HG03354 (cell line): ENCODE data around the gene PLGRKT.
"Not testable (repeated sequence)": the region's sequence is repeated elsewhere in the genome, so short reads cannot be mapped to it uniquely, and the experiment has no call there.

Experiments
- ATAC-seq: cut with Tn5 transposase; IDR thresholded peaks from one replicate; pipeline ENCODE4 v1.9.1; 2021; ENCODE audit warnings: mild to moderate bottlenecking; ENCODE audit not compliant: unreplicated experiment, poor library complexity, severe bottlenecking

The PLGRKT gene

DNA sequence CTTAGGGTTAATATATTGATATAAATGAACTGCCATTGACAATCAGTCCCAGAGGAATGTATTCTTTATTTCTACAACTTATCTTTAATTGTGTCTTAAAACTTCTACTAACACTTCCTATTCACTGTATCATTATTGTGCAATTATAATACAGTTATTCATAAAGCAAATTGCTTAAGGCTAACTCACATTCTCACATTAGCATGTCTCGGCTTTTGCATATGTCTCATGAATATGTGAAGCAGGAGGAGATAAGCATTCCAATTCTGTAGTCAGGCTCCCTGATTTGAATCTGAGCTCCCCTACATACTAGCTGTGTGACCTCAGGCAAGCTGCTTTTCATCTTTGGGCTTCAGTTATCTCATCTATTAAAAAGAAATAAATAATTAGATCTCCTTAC, 45.4 kb downstream of the PLGRKT start:
- no peak for ATAC-seq

DNA sequence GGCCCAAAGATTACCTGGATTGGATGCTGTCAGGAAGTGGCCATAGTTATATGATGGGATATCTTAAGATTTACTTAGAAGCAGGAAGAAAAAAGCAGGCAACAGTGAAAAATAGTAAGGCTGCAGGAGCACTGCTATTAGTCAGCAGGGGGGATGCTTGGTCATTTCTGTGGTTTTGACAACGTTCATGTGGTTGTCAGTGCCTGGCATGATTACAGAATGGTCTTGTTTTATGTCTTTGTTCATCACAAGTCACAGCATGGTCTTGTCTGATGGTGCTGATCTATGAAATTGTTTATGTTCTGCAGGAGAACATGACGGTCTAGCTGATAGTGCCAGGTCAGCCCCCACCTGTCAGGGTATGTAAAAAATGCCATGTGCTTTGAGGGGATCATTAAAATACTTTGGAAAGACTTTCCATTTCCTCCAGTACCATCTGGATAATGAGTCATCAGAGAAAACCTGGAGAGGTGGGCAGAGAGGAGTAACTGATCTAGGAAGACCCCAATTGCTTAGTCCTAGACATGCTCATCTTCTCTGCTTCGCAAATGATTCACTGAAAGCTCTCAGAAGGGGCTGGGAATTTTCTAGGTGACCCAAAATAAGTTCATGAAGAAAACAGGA, 48.5 kb downstream of the PLGRKT start:
- peak; percentile 78 for ATAC-seq

DNA sequence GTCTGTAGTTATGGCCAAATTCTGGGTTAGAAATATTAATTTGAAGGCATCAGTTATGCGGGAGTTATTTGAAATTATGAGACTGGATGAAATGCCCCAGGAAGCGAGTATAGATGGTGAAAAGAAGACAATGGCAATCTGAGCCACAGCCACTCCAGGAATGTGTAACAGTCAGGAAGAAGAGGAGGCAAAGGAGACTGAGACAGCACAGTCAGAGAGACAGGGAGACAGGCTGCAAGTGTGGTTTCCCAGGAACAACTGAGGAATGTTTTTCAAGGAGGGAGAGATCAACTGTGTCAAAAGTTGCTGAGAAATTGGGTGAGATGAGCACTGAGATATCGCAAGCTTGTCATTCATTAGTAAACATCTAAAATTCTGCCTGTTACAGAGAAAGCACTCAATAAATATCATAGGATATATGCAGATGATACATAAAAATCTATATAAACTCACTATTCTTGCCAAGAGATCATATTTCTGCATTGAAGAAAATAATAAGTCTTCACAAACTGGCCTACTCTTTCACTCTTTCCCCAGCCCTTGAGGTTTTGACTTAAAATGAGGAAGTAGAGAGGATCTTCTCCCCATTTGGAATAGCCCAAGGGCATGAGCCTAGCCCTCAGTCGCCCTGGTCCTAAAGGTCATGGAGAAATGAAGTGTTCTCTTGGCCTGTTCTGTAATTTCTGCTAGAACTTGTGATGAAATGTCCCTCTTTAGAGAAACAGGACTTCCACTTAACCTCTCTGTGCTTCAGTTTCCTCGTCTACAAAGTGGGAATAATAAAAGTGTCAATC, 49.5 kb downstream of the PLGRKT start:
- no peak for ATAC-seq

DNA sequence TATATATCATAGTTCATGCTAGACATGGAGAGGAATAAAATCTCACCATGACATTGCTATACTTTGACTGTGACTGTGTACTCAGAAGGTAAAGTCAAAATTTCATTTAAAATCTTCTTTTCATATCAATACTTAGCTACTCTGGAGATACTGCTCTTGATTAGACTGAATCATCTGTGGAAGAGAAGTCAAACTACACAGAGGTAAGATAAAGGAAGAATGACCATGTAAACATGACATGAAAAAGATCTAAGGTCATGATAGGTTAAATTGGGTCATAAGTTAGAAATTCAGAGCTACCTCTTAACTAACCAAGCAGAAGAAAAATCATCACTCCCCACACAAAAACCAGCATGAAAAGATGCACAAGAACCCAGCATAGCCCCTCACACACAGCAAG, 53.3 kb downstream of the PLGRKT start:
- no peak for ATAC-seq

DNA sequence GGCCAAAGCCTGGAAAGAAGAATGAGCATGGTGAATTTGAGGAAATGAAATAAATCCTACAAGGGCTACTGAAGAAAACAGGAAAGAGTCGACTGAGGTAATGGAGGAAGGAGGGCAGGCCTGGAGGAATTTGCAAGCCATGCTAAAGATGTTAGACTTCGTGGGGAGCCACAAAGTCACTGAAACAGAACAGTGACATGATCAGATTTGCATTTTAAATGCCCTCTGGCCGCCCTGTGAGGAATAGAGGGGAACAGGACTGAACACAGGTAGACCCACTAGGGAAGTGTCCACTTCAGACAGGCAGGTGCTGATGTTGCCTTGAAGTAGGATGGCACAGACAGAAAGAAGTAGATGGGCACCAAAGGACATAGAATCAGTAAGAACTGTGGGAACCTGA, 55.2 kb downstream of the PLGRKT start:
- no peak for ATAC-seq

DNA sequence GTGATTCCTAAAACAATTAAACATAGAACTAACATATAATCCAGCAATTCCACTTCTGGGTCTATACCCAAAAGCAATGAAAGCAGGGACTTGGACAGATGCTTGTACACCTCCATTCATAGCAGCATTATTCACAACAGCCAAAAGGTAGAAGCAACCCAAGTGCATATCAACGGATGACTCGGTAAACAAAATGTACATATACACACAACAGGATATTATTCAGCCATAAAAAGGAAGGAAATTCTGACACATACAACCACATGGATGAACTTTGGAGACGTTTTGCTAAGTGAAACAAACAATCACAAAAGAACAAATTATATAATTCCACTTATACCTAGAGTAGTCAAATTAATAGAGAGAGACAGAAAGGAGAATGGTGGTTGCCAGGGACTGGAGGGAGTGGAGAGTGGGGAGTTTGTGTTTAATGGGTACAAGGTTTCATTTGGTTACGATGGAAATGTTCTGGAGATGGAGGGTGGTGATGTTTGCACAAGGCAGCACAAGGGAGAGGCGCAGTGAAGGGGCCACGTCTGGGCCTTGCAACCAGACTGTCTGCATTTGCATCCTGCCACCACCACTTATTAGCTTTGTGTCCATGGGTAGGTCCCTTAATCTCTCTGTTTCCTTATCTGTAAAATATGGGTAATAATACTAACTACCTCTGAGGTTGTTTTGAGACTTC, 61.8 kb downstream of the PLGRKT start:
- ATAC-seq, result no peak

DNA sequence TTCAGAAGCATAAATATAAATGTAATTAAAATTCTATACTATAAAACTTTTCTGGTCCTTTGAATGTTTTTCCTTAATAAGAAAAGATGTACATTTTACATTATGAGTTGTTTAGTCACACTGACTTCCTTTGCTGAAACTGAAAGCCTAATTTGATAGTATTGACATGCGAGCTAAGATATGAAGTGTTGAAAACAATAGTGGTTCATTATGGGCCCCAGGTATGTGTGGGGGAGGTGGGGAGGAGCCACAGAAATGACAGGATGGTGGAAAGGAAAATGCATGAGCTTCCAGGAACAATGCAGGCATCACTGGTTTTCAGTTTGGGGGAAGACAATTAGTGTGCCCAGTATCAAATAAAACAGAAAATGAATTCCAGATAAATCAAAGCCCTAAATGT, 62.6 kb downstream of the PLGRKT start:
- no peak for ATAC-seq

DNA sequence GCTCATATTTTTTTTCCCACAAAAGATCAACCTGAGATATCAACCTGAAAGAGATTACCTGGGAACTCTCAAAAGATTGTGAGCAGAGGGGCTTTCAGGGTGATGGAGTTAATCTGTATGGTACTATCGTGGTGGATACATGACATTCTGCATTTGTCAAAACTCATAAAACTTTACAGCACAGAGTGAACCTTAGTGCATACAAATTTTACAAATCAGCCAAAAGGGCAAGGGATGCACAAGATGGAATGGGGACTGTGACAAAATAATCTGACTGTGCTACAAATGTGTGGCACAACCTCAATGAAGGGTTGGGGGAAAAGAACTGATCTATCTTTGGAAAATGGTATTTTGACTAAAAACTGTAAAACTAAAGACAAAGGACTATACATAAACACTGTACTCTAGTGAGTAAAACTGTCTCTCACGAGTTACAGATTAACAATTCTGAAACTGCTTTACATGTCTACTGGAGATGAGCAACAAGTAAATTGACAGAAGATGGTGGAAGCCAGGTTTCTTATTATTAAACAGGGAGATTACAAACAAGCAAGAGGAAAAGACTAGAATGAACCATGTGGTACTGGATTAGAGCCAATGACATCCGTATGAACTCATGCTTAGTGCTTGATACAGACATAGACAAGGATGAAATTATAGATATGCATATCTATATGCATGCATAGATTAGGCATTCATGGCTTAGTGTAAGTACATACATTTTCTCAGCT, 73.3 kb downstream of the PLGRKT start:
- peak; percentile 95 for ATAC-seq

DNA sequence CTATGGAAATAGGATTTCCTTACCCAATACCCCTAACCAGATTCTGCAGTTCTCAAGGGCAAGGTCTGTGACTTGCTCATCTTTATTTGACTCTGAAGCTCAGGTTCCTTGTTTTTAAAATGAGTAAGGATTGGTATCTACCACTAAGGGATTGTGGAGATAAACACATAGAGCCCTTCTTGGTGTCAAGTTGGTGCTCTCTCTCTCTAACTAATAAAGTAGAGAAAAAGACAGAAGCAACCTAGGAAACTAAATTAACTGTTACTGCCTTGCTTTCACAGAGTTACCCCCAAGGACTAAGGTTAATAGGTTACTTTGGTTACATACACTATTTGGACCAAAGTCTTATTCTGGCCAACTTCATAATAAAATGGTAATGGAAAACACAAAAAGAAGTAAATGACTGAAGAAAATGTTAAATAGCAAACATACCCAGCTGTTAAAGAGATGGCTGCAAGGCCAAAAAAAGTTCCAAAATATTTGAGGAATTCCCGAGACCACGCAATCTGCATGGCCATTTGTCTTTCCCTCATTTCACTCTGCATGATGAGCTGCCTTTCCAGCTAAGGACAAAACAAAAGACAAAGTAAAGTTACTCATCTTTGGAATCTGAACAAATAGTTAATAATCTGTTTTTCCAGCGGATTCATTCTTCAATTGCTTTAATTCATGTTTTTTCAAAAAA, 76.3 kb downstream of the PLGRKT start:
- no peak for ATAC-seq

DNA sequence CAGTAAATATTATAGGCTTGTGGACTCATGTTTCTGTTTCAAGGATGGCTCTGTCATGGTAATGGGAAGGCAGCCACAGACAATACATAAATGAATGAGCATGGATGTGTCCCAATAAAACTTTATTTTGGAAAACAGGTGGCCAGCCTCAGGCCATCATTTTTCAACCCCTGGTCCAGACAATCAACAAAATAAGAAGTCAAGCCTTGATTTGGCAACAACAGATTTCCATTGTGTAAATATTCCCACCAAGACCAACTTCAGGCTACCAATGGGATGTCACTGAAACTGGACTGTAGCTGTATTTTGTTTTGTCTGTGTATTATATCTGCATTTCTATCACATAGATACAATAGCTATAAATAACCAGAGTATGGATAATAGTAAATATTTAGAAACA, 77.4 kb downstream of the PLGRKT start:
- no peak for ATAC-seq

DNA sequence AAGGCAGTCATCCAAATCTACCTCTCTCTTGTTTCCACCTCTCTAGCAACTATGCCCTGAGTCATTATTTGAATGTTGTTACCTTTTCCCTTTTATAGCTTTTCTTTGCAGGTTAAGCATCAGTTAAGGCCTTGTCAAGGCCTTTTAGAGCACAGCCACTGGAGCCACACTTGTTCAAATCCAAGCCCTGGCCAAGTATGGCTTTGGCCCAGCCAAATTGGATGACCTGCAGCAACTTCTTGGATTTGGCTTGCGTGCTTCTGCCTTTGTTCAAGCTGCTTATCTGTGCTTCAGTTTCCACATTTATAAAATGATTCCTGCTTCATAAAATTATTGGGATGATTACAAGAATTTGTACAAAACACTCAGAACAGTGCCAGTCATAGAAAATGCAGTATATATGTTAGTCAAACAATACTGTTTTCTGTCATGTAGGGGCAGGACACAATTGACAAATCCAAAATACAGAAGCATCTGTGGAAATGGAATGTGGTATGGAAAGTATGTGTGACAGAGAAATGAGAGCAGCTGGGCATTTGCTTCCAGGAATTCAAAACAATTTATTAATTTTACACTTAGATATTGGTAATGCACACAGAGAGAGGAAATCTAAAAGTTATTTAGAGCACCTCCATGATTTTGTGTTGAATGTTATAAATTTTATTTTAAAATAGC, 80.2 kb downstream of the PLGRKT start:
- no peak for ATAC-seq

DNA sequence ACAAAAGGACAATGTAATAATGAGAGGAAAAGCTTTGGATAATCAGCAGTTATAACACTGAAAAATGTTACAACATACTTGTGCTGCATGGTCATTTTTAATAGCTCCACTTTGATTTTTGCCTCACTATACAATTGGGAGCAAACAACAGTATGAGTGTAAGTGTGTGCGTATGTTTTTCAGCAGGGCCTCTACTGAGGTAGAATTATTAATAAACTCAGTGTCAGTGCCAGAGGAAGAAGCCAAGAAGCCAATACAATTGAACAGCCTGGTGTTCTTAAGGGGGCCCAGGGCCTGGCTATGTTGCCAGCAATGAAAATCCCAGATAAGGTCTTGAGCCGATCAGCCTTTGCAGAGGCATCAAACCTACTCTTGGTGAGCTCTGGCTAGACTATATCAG, 81.9 kb downstream of the PLGRKT start:
- no peak for ATAC-seq

DNA sequence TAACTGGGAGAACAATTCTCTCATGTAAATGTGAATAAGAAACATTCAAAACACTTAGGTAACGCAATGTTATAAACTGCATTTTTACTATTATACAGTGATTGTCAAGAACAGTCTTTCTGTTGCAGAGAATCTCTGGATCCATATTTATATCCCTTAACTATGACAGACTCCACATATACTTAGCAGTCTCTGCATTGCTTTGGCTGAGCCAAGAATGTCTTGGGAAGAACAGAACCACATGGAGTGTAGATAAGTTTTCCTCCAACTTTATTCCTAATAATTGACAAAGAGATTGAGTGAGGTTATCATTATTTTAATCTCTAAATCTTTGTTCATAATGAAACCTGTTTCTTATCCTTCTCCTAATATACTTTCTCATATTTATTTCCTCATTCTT, 82.5 kb downstream of the PLGRKT start:
- no peak for ATAC-seq

DNA sequence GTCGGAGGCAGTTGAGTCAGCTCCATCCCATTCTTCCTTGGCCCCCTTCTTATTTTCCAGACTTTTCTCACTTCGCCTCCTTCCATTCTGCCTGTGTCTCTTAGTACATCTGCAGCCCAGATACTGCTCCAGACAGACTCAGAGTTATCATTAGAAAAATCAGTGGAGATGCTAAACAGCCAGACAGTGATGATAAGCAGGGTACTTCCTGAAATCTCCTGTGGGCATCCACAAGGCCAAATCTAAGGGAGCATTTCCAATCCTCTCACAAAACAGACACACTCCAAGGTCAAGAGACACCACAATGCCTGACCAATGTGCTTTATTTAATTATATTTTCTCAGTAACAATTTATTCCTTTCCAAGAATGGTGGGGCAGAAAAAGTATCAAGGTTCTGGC, 83.5 kb downstream of the PLGRKT start:
- no peak for ATAC-seq

DNA sequence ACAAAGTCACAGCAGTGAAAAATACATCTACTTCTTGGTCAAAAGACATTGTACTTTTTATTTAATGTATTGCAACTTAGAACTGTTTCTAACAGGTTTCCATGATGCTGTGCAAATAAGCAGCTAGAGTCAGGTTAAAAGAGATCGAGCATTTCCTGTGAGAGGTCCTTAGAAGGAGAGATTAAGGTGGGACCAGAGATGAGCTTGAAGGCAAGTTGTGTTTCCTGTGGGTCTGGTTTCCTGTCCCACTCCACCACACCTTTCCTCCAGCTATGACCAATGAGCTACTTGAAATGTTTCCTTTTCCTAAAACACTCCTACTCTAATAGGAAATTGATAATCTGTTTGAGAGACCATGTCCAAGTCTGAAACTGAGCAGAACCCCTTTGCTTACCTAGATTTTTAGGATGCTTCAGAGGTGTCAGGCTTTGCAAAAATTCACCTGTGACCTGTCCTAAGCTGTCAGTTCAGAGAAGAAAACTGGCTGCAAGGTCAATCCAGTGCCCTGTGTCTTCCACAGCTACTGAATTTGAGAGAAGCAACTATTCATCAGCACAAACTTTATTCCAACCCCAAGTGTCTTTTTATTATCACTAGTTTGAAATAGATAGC, 85.0 kb downstream of the PLGRKT start:
- no peak for ATAC-seq

DNA sequence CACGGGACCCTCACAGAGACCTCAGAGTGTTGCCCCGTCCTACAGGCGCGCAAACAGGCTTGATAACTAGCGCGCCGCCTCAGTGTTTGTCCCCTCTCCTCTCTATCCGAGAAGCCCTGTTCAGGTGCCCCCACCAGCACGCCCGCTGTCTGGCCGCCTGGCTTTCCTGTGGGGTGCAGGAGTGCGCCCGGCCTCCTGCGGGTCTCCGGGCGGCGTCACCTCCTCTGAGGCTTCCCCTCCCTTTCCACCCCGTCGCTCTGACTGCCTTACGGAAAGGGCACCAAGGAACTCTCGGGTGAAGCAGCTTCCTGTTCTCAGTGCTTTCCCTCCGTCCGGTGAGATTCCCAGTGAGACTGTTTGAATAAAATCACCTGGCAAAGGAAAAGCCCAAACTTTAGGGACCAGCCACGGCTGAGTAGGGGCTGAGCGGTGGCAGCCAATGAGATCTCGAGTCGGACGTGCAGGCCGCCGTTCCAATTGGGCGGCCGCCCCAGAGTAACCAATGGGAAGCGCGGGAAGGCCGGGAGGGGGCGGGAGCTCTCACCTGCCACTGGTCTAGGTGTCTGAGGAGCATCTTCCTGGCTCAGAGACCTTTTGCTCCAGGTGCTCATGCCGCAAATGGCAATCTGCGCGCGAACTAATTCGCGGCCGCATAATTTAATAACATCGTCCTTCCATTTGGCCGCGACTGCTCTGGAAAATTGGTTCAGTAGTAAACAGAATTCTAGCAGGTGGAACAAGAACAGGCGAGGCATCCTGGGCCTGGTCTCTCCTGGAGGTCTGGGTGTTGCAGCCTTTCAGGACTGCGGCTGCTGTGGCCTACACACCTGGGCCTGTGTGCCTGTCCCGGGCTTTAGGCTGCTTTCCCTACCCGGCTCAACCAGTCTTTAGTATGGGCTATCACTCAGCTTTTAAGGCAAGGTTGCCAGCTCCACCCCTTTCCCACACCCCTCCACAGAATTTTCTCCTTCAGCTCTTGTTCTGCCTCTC, 98.4 kb downstream of the PLGRKT start, which contains the start of gene RLN1:
TSS of gene RLN1 (minus strand) at position 885 of the 990 bp plus-strand sequence. CDS start at position 755, 130 bp downstream.
- peak; percentile 99 for ATAC-seq

DNA sequence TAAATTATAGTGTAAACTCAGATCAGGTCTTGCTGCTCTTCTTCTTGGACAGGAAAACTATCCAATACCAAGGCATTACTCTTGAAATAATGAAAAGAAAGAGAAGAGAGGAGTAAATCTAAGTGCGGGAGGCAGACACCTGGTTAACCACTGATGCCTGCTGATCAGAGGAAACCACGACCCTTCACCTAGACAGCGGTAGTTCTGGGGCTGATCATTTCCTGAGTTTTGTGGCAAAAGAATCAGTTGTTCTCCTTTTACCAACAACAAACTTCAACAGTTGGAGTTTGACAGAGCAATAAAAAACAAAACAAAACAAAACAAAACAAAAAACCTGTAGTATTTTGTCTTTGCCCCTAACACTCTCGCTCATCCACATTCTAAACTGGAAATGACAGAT, 101.0 kb downstream of the PLGRKT start:
- ATAC-seq, result no peak

DNA sequence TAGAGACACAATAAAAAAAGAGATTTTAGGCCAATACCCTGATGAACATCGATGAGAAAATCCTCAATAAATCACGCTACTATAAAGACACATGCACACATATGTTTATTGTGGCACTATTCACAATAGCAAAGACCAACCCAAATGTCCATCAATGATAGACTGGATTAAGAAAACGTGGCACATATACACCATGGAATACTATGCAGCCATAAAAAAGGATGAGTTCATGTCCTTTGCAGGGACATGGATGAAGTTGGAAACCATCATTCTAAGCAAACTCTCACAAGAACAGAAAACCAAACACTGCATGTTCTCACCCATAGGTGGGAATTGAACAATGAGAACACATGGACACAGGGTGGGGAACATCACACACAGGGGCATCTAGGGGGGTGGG, 106.4 kb downstream of the PLGRKT start:
- ATAC-seq, result not testable (repeated sequence)
